GM18505 (cell line): ENCODE measurements around the gene KIAA0825.

Experiments used
- ATAC-seq: cut with Tn5 transposase; IDR thresholded peaks from one replicate; pipeline ENCODE4 v1.9.1; 2021; ENCODE audit not compliant: unreplicated experiment
- POLR2A ChIP-seq: IDR thresholded peaks from 4 replicates; pipeline ENCODE4 v1.6.1; 2011; ENCODE audit warnings: borderline replicate concordance; ENCODE audit not compliant: insufficient read depth, insufficient read length; ENCODE audit errors: extremely low read depth

Gene KIAA0825

GRCh38 chr5:94618493-94619328, at the start of gene KIAA0825, which contains the start of gene SLF1:
Gene KIAA0825 (minus strand): TSS chr5:94618604. CDS start chr5:94537126, 81,478 bp downstream.
Gene SLF1 (plus strand): TSS chr5:94618669. CDS start chr5:94628811, 10,142 bp downstream.
- peak; percentile 96 for ATAC-seq
- TF ChIP-seq POLR2A, result peak; percentile 71

GRCh38 chr5:94667937-94668336, 49.5 kb upstream of the KIAA0825 start:
- no peak for TF ChIP-seq POLR2A
- no peak for ATAC-seq

GRCh38 chr5:94661086-94661485, 42.7 kb upstream of the KIAA0825 start:
- no peak for TF ChIP-seq POLR2A
- no peak for ATAC-seq

- no peak for TF ChIP-seq POLR2A
- no peak for ATAC-seq
Measured at GRCh38 chr5:94660506-94660905, 42.1 kb upstream of the KIAA0825 start.

GRCh38 chr5:94658272-94658671, 39.9 kb upstream of the KIAA0825 start:
- no peak for TF ChIP-seq POLR2A
- ATAC-seq, result no peak

- no peak for TF ChIP-seq POLR2A
Measured at GRCh38 chr5:94649874-94650273, 31.5 kb upstream of the KIAA0825 start.

GRCh38 chr5:94646758-94647157, 28.4 kb upstream of the KIAA0825 start:
- TF ChIP-seq POLR2A, result no peak
- ATAC-seq, result no peak

More at GRCh38 chr5:94649874-94650273, 31.5 kb upstream of the KIAA0825 start:
- no peak for ATAC-seq

- no peak for TF ChIP-seq POLR2A
- no peak for ATAC-seq
Measured at GRCh38 chr5:94645053-94645452, 26.6 kb upstream of the KIAA0825 start.

- TF ChIP-seq POLR2A, result no peak
- no peak for ATAC-seq
Measured at GRCh38 chr5:94640176-94640575, 21.8 kb upstream of the KIAA0825 start.

- peak; percentile 98 for ATAC-seq
- no peak for TF ChIP-seq POLR2A
Measured at GRCh38 chr5:94632024-94632423, 13.6 kb upstream of the KIAA0825 start.

- no peak for TF ChIP-seq POLR2A
- no peak for ATAC-seq
Measured at GRCh38 chr5:94627191-94627590, 8.8 kb upstream of the KIAA0825 start.

- no peak for TF ChIP-seq POLR2A
- no peak for ATAC-seq
Measured at GRCh38 chr5:94623877-94624276, 5.5 kb upstream of the KIAA0825 start.

- TF ChIP-seq POLR2A, result no peak
Measured at GRCh38 chr5:94623011-94623410, 4.6 kb upstream of the KIAA0825 start.

GRCh38 chr5:94621763-94622162, 3.4 kb upstream of the KIAA0825 start:
- no peak for ATAC-seq
- TF ChIP-seq POLR2A, result no peak

More at GRCh38 chr5:94623011-94623410, 4.6 kb upstream of the KIAA0825 start:
- no peak for ATAC-seq

GRCh38 chr5:94620256-94620655, 1.9 kb upstream of the KIAA0825 start:
- ATAC-seq, result no peak
- no peak for TF ChIP-seq POLR2A

- no peak for ATAC-seq
- no peak for TF ChIP-seq POLR2A
Measured at GRCh38 chr5:94618029-94618492, 343 bp downstream of the KIAA0825 start.
